GM12801 (cell line): ENCODE results near the gene CDH4.

Experiments used
- TF ChIP-seq, protein P1 (sequence below): IDR thresholded peaks from one replicate; pipeline ENCODE4 v1.5.1; 2011; ENCODE audit warnings: control low read depth; ENCODE audit not compliant: insufficient read length; ENCODE audit errors: extremely low read depth

CDH4 gene

DNA sequence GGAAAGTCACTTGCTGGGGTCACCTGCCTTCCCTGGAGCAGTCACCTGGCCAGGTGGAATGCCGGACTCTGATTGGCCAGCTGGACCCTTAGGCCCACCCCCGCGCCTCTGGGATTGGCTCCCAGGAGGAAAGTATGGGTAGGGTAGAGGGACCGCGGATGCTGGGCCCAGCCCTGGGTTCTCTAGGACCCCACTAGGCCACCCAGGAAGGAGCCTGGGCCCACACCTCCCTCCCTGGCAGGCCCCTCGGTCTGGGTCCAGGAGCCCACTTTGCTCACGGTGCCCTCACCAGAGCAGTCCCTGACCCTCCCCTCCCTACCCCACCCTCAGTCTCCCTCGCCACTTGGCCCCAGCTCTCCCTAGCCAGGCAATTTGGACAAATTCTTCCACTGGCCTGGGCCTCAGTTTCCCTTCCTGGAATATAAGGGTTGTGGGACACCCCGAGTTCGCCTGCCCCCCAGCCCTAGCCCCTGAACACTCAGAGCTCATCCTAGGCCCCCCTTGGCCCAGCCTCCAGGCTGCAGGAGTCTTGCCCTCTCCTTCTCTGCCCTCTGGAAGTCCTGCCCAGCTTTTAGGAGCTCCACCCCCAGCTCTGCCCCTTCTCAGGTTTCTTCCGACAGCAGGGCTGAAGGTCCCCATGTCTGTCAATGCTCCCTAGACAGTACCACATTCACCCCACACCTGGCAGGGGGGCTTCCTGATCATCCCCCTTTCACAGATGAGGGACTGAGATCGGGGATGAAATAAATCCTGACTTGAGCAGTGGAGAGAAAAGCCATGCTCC, 514.0 kb downstream of the CDH4 start:
- TF ChIP-seq, protein P1, sequence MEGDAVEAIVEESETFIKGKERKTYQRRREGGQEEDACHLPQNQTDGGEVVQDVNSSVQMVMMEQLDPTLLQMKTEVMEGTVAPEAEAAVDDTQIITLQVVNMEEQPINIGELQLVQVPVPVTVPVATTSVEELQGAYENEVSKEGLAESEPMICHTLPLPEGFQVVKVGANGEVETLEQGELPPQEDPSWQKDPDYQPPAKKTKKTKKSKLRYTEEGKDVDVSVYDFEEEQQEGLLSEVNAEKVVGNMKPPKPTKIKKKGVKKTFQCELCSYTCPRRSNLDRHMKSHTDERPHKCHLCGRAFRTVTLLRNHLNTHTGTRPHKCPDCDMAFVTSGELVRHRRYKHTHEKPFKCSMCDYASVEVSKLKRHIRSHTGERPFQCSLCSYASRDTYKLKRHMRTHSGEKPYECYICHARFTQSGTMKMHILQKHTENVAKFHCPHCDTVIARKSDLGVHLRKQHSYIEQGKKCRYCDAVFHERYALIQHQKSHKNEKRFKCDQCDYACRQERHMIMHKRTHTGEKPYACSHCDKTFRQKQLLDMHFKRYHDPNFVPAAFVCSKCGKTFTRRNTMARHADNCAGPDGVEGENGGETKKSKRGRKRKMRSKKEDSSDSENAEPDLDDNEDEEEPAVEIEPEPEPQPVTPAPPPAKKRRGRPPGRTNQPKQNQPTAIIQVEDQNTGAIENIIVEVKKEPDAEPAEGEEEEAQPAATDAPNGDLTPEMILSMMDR, result no peak

DNA sequence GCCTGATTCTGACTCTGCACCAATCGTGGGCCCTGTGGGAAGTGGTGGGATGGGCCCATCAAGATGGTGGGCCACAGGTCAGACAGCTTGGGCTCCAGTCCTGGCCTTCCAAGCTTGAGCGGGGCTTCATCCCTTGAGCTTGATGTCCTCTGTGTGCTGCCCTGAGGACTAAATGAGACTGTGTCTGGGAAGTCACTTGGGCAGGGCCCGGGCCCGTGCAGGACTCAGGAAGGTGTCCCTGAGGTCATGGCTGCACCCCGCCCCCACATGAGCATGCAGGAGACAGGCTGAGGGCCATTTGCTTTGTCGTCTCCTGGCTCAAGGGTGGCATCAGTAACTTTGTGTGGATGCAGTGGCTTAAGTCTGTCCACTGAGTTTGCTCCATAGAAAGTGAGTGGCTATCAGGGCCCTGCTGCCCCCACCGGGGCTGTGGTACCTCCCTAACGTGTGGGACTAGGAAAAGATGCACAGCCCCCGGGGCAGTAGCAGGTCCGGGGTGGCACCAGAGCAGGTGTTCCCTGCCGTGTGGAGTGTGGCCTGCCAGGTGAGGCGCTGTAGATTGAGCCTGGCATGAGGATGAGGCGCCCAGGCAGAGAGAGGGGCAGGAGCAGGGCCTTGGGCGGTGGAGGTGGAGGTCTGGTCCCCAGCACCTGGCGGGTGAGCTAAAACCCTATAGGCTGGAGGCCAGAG, 515.0 kb downstream of the CDH4 start:
- TF ChIP-seq, protein P1, result no peak

DNA sequence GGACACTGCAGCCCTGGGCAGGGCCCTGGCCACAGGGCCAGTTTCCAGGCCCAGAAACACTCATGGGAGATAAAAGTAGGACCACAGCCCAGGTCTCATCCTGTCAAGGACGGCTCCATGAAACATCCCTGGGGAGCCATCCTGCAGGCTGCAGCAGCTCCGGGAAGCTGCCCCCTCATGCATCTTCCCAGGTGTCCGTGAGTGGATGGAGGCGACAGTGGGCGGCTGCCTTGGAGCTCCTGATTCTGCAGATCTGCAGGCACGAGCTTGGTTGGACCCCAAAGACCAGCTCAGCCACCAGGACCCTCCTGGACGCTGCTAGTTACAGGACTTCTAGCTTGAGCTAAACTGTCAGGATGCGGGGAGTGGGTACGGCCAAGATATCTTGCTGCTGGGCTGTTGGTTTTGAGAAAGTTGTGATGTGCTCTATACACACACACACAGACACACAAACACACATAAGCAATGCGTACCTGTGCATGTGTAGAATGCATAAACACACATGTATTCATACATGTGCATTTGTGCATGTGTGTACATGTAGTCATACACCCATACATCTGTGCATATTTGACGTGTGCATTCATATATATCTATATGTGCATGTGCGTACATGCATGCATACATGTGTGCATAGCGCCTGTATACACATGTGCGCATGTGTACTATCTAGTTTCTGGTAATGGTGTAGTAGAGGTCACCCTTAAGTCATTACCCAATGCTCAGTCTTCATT, 515.9 kb downstream of the CDH4 start:
- TF ChIP-seq, protein P1, result no peak

DNA sequence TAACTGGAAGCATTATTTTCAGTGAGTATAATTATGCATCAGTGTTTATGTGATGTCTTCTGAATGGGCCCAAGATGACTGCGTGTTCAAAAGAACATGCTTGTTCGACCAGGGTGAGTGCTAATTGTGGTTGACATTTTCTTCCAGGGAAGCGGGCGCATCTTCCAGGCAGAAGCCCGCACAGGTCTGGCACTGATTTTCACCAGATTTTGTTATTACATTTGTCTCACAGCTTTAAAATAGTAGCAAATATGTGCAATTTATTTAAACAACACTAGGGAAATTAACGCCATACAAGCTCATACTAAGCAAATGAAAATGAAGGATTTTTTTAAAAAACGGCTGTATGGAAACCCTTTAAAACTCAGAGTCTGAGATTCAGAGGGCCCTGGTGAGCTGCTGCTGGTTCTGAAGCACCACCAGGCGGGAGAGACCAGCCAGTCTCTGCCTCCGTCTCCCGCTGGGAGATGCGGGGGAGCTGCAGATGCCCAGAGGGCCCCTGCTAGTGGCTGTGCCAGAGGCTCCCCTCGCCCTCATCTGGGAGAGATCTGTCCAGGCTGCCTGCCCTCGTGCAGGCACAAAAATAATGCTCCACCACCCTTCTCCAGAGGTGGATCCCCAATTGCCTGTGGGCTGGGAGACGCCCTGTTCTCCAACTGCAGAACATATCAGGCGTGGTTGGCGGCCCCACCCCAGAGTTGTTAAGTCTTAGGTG, 516.7 kb downstream of the CDH4 start:
- TF ChIP-seq, protein P1, result no peak

DNA sequence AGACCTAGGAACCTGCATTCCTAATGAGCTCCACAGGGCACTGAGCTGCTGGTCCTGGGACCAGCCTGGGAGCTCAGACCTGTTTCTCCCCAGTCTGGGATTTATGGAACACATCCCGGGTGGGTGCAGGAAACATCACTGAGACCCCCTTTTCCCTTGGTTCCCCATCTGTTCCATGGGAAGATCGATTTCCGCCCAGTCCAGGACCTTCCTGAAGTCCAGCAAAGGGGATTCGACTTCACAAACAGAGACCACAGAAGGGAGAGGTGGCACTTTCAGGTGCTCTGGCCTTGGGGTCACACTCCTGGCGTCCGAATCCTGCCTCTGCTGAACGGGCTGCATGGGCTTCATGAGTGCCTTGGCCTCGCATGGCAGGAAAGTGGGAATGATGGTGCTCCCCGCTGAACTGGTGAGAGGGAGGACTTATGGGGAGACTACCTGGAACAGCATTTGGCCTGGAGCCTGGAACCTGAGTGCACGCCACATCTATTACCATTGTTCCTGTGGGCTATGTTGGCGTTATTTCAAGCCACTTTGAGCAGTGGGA, 517.3 kb downstream of the CDH4 start:
- TF ChIP-seq, protein P1, result no peak

DNA sequence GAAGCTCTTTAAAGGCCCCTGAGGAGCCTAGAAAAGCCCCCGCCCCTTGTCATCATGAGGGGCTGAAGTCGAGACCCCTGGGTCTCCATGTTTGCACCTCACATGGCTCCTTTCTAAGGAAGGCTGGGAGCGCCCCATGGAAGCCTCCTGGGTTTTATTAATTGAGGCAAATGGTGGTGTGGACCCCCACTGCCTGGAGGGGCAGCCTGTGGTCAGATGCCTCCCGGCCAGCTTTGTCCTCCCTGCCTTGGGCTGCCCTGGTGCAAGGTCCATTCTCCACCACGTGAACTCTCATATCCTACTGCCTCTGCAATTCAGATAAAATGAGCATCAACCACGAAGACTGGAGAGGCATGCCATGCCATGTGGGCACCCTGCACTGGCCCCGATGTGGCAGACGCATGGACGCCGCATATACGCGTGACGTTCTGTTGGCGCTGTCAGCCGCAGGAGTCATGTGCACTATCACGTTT, 518.1 kb downstream of the CDH4 start:
- TF ChIP-seq, protein P1, result no peak
